ENCODE data around the gene CD63.

The CD63 gene

DNA sequence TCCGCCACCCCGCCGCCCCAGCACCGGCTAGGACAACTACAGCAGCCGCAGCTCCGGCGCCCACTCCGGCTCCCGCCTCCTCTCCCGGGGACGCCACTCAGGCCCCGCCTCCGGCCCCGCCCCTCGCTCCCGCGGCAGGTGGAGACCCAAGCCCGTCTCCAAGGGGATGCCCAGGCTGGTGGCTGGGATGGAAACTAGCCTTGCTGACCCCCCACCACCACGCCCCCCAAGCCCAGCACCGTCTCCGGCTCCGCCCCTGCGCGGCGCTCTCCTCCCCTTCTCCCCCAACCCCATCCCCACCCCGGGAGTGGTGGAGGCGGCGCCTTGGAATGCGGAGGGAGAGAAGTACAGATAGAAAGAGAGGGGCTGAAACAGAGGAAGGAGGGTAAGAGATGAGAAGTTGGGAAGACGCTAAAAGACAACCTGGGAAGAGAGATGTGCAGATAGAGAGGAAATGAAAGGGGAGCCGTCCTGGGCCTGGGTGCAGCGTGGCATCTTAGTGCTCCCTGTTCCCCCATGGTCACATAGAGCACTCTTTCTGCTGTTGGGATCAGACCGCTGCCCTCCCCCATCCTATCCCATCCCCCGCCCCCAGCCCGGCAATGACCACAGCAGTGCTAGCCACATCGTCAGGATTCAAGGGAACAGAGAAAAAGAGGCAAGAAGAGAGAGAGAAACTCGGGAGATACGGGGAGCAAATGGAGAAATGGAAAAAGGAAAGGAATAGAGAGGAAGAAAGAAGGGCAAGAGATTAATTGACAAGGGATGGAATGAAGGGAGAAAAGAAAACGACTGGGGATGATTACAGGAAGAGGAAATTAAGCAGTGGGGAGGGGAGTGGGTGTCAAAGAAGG lies 20.7 kb downstream of the CD63 start, which contains the start of gene ITGA7:
Gene ITGA7, minus strand, starts transcription at position 64 of the 854 bp plus-strand sequence. CDS start 222 bp downstream, outside the sequence.
- Histone ChIP-seq H3K9me3 (ENCODE audit: low read length) (no peaks in the 10 kb centered on the region), H3K9ac (ENCODE audit: low read length) (peak within 1 kb of the TSS; percentile 99)

DNA sequence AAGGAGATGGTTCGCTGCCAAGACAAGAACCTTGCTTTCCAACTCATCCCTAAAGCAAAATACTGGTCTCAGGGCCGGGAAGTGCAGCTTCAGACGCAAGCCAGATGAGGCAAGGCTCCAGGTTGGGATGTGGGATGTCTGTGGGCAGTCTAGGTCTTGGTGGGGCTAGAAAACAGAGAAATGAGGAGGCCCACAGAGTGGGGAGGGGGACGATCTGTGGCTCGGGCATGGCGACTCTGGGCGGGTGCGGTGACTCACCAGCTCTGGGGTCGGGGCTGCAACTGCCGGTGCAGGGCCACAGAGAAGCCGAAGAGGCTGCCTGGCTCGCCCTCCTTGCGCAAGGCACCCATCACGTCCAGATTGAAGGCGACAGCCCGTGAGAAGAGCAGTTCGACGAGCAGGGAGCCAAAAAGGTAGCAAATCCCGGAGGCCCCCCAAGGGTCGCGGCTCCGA lies 21.6 kb downstream of the CD63 start:
- H3K9me3 ChIP-seq (ENCODE audit: low read length): no peaks in the 10 kb centered on the region
- peak overlapping the region; percentile 99 for H3K9ac ChIP-seq (ENCODE audit: low read length)
- H3K4me1 ChIP-seq (ENCODE audit: insufficient read depth, low read length): peaks cover 49% of the 10 kb centered on the region
- H3K4me3 ChIP-seq (ENCODE audit: low read depth in 1 of 2, low read length in 2 of 2): peak overlapping the region; percentile 92 to 97
- peak overlapping the region; percentile 89 for H3K27ac ChIP-seq (ENCODE audit: low read depth, low read length)
- no peaks in the 10 kb centered on the region for H3K27me3 ChIP-seq (ENCODE audit: control insufficient read depth in 1 of 2, insufficient read depth in 2 of 2, low read length in 2 of 2)
- no peaks in the 10 kb centered on the region for H3K36me3 ChIP-seq (ENCODE audit: insufficient read depth, low read length)

More for the DNA sequence above, 20.7 kb downstream of the CD63 start, which contains the start of gene ITGA7:
- Histone ChIP-seq H3K27me3 (ENCODE audit: control insufficient read depth in 1 of 2, insufficient read depth in 2 of 2, low read length in 2 of 2) (no peaks in the 10 kb centered on the region), H3K36me3 (ENCODE audit: insufficient read depth, low read length) (no peaks in the 10 kb centered on the region), H3K27ac (ENCODE audit: low read depth, low read length) (peak within 1 kb of the TSS; percentile 94), H3K4me3 (ENCODE audit: low read depth in 1 of 2, low read length in 2 of 2) (peak within 1 kb of the TSS; percentile 92 to 97), H3K4me1 (ENCODE audit: insufficient read depth, low read length) (peaks cover 50% of the 10 kb centered on the region)

DNA sequence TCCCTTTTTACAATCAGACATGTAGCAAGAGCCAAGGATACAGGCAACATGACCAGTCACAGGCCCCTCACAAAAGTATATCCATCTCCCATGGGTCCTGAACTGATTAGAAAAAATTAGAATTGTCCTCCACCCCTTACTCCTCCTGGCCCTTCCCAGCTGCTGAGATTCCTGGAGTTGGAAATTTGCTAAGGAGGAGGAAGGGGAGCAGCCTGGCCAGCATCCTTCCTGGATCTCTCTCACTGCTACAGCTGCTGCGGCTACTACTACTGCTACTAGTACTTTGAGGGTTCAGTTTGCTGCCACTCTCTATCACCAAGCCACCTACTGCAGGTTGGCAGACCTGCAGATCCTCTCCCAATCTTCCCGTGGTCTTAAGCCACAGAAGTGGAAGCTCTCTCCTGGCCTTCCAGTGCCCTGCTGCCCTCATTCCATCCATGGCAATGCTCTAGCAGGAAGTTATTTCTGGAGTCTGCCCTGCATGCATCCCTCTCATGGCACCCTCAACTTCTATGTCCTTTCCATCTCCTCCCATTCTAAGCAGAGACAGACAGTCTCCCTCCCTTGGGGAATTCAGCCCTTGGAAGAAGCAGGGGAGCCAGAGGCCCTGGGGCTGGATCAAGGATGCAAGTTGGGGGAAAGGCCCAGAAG lies 22.1 kb downstream of the CD63 start:
- Histone ChIP-seq H3K4me3 (ENCODE audit: low read depth in 1 of 2, low read length in 2 of 2) (peak overlapping the region; percentile 92 to 97), H3K36me3 (ENCODE audit: insufficient read depth, low read length) (peaks cover 2% of the 10 kb centered on the region), H3K9me3 (ENCODE audit: low read length) (no peaks in the 10 kb centered on the region), H3K9ac (ENCODE audit: low read length) (peak overlapping the region; percentile 99), H3K27ac (ENCODE audit: low read depth, low read length) (peak overlapping the region; percentile 89), H3K4me1 (ENCODE audit: insufficient read depth, low read length) (peaks cover 45% of the 10 kb centered on the region), H3K27me3 (ENCODE audit: control insufficient read depth in 1 of 2, insufficient read depth in 2 of 2, low read length in 2 of 2) (no peaks in the 10 kb centered on the region)

DNA sequence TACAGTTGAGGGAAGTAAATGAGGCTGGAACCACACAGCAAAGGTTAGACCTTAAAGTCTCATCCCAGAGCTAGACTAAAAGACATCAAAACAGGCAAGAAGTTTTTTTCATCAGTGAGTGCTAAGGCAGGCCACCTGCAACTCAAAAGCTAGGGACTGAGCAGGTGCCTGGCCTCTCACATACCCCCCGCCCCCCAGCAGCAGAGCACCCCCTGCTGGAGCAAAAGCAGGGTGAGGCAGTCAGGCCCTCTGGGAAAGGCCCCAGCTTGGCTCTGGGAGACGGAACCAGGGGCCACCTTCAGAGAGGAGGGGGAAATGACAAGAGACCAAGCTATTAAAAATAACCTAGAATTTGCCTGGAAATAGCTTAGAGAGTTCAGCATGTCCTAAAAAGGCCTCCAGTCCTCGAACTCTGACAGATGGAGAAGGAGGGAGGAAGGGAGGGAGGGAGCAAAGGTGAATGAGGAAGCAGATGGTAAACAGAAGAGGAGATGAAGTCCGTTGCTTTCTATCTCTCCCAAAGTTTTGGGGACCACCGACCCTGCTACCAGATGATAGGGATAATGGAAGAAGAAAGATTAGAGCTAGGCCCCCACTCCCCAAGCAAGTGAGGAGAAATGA lies 22.9 kb downstream of the CD63 start:
- Histone ChIP-seq H3K9ac (ENCODE audit: low read length) (peak overlapping the region; percentile 99), H3K9me3 (ENCODE audit: low read length) (no peaks in the 10 kb centered on the region), H3K4me3 (ENCODE audit: low read depth in 1 of 2, low read length in 2 of 2) (peak overlapping the region; percentile 92 to 97), H3K36me3 (ENCODE audit: insufficient read depth, low read length) (peaks cover 9% of the 10 kb centered on the region), H3K4me1 (ENCODE audit: insufficient read depth, low read length) (peaks cover 52% of the 10 kb centered on the region), H3K27me3 (ENCODE audit: control insufficient read depth in 1 of 2, insufficient read depth in 2 of 2, low read length in 2 of 2) (no peaks in the 10 kb centered on the region), H3K27ac (ENCODE audit: low read depth, low read length) (peak overlapping the region; percentile 89)

DNA sequence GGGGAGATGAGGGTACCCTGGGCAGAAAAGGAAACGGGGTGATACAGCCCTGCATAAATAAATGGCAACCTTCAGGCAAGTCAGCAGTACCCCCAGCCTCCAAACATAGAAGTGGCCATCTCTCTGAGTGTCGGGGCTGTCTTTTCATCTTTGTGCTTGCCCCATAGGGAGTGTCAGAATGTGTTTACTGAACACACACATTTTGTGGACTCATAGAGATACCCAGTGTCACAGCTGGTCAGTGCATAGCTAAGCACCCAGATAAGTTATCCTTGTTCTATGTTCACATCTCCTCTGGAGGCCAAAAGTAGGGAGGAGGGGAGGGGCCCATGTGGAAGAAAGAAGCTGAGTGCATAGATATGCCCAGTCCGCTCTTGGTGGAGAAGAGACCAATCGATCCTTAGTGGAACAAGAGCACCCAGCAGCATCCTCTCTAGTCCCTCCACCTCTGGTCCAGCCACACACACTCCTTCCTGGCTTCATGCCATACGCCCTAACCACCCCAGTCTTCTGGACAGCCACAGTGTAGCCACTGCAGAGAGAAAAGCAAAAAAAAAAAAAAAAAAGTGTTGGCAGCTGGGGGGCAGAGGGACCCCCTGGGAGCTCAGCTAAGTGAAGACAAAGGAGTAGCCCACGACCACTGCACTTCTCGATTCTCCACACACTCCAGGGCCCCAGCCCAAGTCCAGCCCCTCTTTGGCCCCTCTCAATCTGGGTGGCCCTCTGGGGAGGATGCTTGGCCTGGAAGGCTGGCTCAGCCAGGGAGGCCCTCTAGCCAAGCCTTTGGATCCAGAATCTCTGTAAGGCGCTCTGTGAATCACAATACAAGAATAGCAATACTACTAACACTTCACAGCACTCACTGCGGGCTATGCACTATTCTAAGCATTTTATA lies 23.7 kb downstream of the CD63 start:
- Histone ChIP-seq H3K27me3 (ENCODE audit: control insufficient read depth in 1 of 2, insufficient read depth in 2 of 2, low read length in 2 of 2) (no peaks in the 10 kb centered on the region), H3K9me3 (ENCODE audit: low read length) (no peaks in the 10 kb centered on the region), H3K36me3 (ENCODE audit: insufficient read depth, low read length) (peaks cover 16% of the 10 kb centered on the region), H3K4me3 (ENCODE audit: low read depth in 1 of 2, low read length in 2 of 2) (peak overlapping the region; percentile 92 to 97), H3K9ac (ENCODE audit: low read length) (peak overlapping the region; percentile 99), H3K4me1 (ENCODE audit: insufficient read depth, low read length) (peaks cover 53% of the 10 kb centered on the region), H3K27ac (ENCODE audit: low read depth, low read length) (peak overlapping the region; percentile 89)

DNA sequence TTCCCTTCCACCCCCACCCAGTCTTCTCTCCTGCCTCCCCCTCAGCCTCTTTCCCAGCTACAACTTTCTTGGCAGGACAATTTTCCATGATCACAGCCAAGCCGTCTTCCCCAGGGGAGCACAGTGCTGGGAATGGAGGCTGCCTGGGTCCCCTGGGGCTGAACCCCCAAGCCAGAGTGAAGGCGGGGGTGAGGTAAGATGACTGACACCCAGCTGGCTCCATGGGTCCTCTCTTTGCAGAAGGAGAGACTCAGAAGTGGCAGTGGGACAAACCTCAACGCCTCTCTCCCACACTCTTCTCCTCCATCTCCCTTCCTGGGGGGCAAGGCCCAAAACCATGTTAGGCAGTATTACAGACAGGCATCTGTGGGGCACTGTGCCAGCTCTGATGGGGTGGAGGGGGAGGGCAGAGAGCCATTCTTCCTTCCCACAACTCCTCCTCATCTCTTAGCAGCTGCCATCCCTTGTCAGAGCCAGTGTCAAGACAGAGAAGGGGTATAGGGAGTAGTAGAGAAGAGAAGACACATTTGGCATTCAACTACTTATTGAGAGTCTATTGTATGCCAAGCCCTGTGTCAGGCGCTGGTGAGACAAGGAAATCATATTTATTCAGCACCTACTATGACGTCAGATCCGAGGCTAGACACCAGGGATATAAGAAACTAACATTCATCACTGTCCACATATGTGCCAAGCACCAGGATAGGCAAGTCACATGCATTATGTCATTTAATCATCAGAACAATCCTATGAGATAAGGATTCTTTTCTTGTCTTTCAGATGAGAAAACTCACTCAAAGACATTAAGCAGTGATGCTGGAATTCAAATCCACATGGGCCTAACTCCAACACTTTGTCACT lies 24.7 kb downstream of the CD63 start:
- peaks cover 25% of the 10 kb centered on the region for H3K36me3 ChIP-seq (ENCODE audit: insufficient read depth, low read length)
- no peaks in the 10 kb centered on the region for H3K9me3 ChIP-seq (ENCODE audit: low read length)
- peaks cover 52% of the 10 kb centered on the region for H3K4me1 ChIP-seq (ENCODE audit: insufficient read depth, low read length)
- no peaks in the 10 kb centered on the region for H3K27me3 ChIP-seq (ENCODE audit: control insufficient read depth in 1 of 2, insufficient read depth in 2 of 2, low read length in 2 of 2)
- H3K4me3 ChIP-seq (ENCODE audit: low read depth in 1 of 2, low read length in 2 of 2): peak overlapping the region; percentile 92 to 97
- peak overlapping the region; percentile 89 for H3K27ac ChIP-seq (ENCODE audit: low read depth, low read length)
- peak overlapping the region; percentile 99 for H3K9ac ChIP-seq (ENCODE audit: low read length)

DNA sequence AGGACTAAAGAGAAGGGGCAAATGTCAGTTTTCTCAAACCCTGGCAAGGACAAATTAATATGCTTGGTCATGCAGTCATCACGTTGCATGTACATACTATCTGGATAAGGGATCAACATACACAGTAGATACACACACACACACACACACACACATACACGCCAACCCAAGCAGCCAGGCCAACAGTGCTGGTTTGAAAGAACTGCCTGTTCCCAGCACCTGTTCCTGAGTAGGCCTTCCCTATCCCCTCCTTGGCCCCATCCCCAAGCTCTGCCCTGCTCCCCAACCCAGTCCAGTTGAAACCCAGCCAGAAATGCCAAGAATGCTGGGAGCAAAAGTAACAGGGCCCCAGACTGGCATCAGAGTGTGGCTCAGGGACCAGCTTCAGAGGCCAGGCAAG lies 25.5 kb downstream of the CD63 start:
- H3K9ac ChIP-seq (ENCODE audit: low read length): peak overlapping the region; percentile 99
- no peaks in the 10 kb centered on the region for H3K9me3 ChIP-seq (ENCODE audit: low read length)
- no peaks in the 10 kb centered on the region for H3K27me3 ChIP-seq (ENCODE audit: control insufficient read depth in 1 of 2, insufficient read depth in 2 of 2, low read length in 2 of 2)
- peaks cover 33% of the 10 kb centered on the region for H3K36me3 ChIP-seq (ENCODE audit: insufficient read depth, low read length)
- peak overlapping the region; percentile 93 for H3K27ac ChIP-seq (ENCODE audit: low read depth, low read length)
- H3K4me3 ChIP-seq (ENCODE audit: low read depth in 1 of 2, low read length in 2 of 2): peak overlapping the region in 1 of 2 donors; percentile 97
- H3K4me1 ChIP-seq (ENCODE audit: insufficient read depth, low read length): peaks cover 44% of the 10 kb centered on the region

GRCh38 chr12:55702861-55703260 lies 25.9 kb downstream of the CD63 start:
- Histone ChIP-seq H3K9me3 (ENCODE audit: low read length) (no peaks in the 10 kb centered on the region), H3K27ac (ENCODE audit: low read depth, low read length) (peak overlapping the region; percentile 93), H3K27me3 (ENCODE audit: control insufficient read depth in 1 of 2, insufficient read depth in 2 of 2, low read length in 2 of 2) (no peaks in the 10 kb centered on the region), H3K4me3 (ENCODE audit: low read depth in 1 of 2, low read length in 2 of 2) (no peak overlapping the region), H3K4me1 (ENCODE audit: insufficient read depth, low read length) (peaks cover 41% of the 10 kb centered on the region), H3K9ac (ENCODE audit: low read length) (no peak overlapping the region), H3K36me3 (ENCODE audit: insufficient read depth, low read length) (peaks cover 38% of the 10 kb centered on the region)

GRCh38 chr12:55700255-55701018 lies 28.4 kb downstream of the CD63 start:
- H3K36me3 ChIP-seq (ENCODE audit: insufficient read depth, low read length): peaks cover 62% of the 10 kb centered on the region
- no peaks in the 10 kb centered on the region for H3K9me3 ChIP-seq (ENCODE audit: low read length)
- H3K27ac ChIP-seq (ENCODE audit: low read depth, low read length): peak overlapping the region; percentile 27
- no peak overlapping the region for H3K4me3 ChIP-seq (ENCODE audit: low read depth in 1 of 2, low read length in 2 of 2)
- no peak overlapping the region for H3K9ac ChIP-seq (ENCODE audit: low read length)
- H3K4me1 ChIP-seq (ENCODE audit: insufficient read depth, low read length): peaks cover 37% of the 10 kb centered on the region
- no peaks in the 10 kb centered on the region for H3K27me3 ChIP-seq (ENCODE audit: control insufficient read depth in 1 of 2, insufficient read depth in 2 of 2, low read length in 2 of 2)
